ENCODE measurements around the gene ADCYAP1R1.

DNA sequence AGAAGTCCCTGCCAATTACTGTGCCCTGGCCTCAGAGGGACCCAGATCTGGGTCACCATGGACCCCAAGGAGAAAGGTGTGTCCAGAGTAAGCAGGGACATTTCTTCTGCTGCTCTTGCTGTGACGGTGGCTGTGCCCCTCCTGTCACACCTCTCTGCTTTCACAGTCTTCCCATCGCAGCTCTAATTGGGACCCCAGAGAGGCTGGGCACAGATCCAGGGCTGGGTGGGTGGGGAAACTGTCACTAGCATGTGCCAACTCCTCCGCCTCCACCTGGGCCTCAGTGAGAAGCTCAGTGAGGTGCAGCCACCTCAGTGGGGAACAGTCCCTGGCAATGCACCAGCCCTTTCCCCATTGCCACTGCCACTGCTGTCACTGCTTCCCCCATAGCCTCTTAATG lies 37.3 kb upstream of the ADCYAP1R1 start:
- TF ChIP-seq CTCF (IDR thresholded peaks at IDR 0.05) (no peak), POLR2A (IDR thresholded peaks at IDR 0.05) (no peak)
